CD14-positive monocyte (primary cell): Measurements from ENCODE around the gene PLS3. TPM values are rescaled to one million over a fixed set of nuclear protein-coding genes. Genes with fewer than 3 reads are reported as not detected.

Source experiments
- DNase-seq, 3 donors: peaks; one replicate each; pipeline ENCODE4 v3.0.0-alpha.2; 2011 to 2022
- H2AFZ ChIP-seq: 2 replicates; pipeline ENCODE4 v1.6.0; 2012; ENCODE audit warnings: mild to moderate bottlenecking, low read depth, low read length, inconsistent platforms; ENCODE audit not compliant: insufficient read depth, poor library complexity, severe bottlenecking
- H3K27ac ChIP-seq, 2 donors: 1 replicate in 1 of 2; 2 replicates in 1 of 2; pipeline ENCODE4 v1.5.1; 2012 to 2013; ENCODE audit warnings: low read length in 2 of 2, control low read depth in 1 of 2, inconsistent platforms in 1 of 2, low read depth in 1 of 2, mild to moderate bottlenecking in 1 of 2
- H3K27me3 ChIP-seq, 2 donors: one replicate each; pipeline versions ENCODE4 v1.6.0 to v1.6.1; 2011 to 2013; ENCODE audit warnings: low read length in 2 of 2; ENCODE audit not compliant: control insufficient read depth in 2 of 2, insufficient read depth in 2 of 2
- H3K36me3 ChIP-seq, 2 donors: replicated peaks in 1 of 2; 1 replicate in 1 of 2; 2 replicates in 1 of 2; pipeline versions ENCODE4 v1.5.1 to v1.6.1; 2012 to 2013; ENCODE audit warnings: low read length in 2 of 2, control low read depth in 1 of 2, inconsistent platforms in 1 of 2, mild to moderate bottlenecking in 1 of 2; ENCODE audit not compliant: insufficient read depth in 2 of 2, control insufficient read depth in 1 of 2
- H3K4me1 ChIP-seq, 2 donors: 1 replicate in 1 of 2; 2 replicates in 1 of 2; pipeline versions ENCODE4 v1.5.1 to v1.6.1; 2012 to 2013; ENCODE audit warnings: low read length in 2 of 2, control low read depth in 1 of 2, inconsistent platforms in 1 of 2, mild to moderate bottlenecking in 1 of 2, moderate library complexity in 1 of 2; ENCODE audit not compliant: insufficient read depth in 2 of 2, control insufficient read depth in 1 of 2
- H3K4me2 ChIP-seq: replicated peaks from 2 replicates; pipeline ENCODE3; 2012; ENCODE audit warnings: low read length, moderate library complexity, mild to moderate bottlenecking; ENCODE audit not compliant: poor library complexity, severe bottlenecking; ENCODE audit errors: extremely low read depth
- H3K4me3 ChIP-seq, 3 experiments: fragments of 200-600 bp in 1 of 3; sonication (generic) in 1 of 3; replicated peaks in 1 of 3; 1 replicate in 2 of 3; 2 replicates in 1 of 3; pipeline ENCODE4 v1.5.1; 2011 to 2013; ENCODE audit warnings: low read length in 3 of 3, mild to moderate bottlenecking in 3 of 3, control low read depth in 2 of 3, low read depth in 2 of 3, inconsistent platforms in 1 of 3, moderate library complexity in 1 of 3
- H3K79me2 ChIP-seq: 2 replicates; pipeline ENCODE4 v1.6.0; 2012; ENCODE audit warnings: mild to moderate bottlenecking, control low read depth, inconsistent platforms, low read length, moderate library complexity; ENCODE audit not compliant: insufficient read depth
- H3K9ac ChIP-seq: 2 replicates; pipeline ENCODE4 v1.6.0; 2017; ENCODE audit warnings: low read length, mild to moderate bottlenecking; ENCODE audit not compliant: insufficient read depth, poor library complexity, severe bottlenecking
- H3K9me3 ChIP-seq, 2 donors: replicated peaks in 1 of 2; 1 replicate in 1 of 2; 2 replicates in 1 of 2; pipeline versions ENCODE4 v1.5.1 to v1.6.1; 2012 to 2013; ENCODE audit warnings: low read length in 2 of 2, control low read depth in 1 of 2; ENCODE audit not compliant: control insufficient read depth in 1 of 2, insufficient read depth in 1 of 2
- H4K20me1 ChIP-seq: 2 replicates; pipeline ENCODE4 v1.6.0; 2012; ENCODE audit warnings: mild to moderate bottlenecking, low read length, control low read depth, moderate library complexity; ENCODE audit not compliant: insufficient read depth
- H3K27ac Mint-ChIP-seq, 7 donors: one replicate each; pipeline ENCODE4 v1.8.0; 2020; ENCODE audit warnings: mild to moderate bottlenecking in 7 of 7, mixed read lengths in 7 of 7, moderate library complexity in 6 of 7, inconsistent platforms in 2 of 7
- H3K27me3 Mint-ChIP-seq, 3 donors: one replicate each; pipeline ENCODE4 v1.8.0; 2021 to 2022; ENCODE audit warnings: low read depth in 3 of 3, mild to moderate bottlenecking in 3 of 3, mixed read lengths in 3 of 3, moderate library complexity in 3 of 3, inconsistent platforms in 1 of 3
- H3K36me3 Mint-ChIP-seq, 2 donors: one replicate each; pipeline ENCODE4 v1.8.0; 2020; ENCODE audit warnings: mixed read lengths in 2 of 2, inconsistent platforms in 1 of 2, mild to moderate bottlenecking in 1 of 2
- H3K4me1 Mint-ChIP-seq: one replicate; pipeline ENCODE4 v1.8.0; 2020; ENCODE audit warnings: mild to moderate bottlenecking, mixed read lengths
- H3K4me3 Mint-ChIP-seq, 2 donors: one replicate each; pipeline ENCODE4 v1.8.0; 2020; ENCODE audit warnings: mild to moderate bottlenecking in 2 of 2, mixed read lengths in 2 of 2, moderate library complexity in 1 of 2
- H3K9me3 Mint-ChIP-seq, 7 donors: one replicate each; pipeline ENCODE4 v1.8.0; 2020 to 2022; ENCODE audit warnings: mixed read lengths in 7 of 7, mild to moderate bottlenecking in 6 of 7, moderate library complexity in 6 of 7, inconsistent platforms in 2 of 7
- CTCF ChIP-seq: fragments of 200-600 bp; IDR thresholded peaks from one replicate; pipeline ENCODE4 v1.8.0; 2022; ENCODE audit warnings: antibody characterized with exemption, mild to moderate bottlenecking
- WGBS: methylation state at CpG from one replicate; pipeline ENCODE4 v1.1.5; 2013; ENCODE audit warnings: missing lambda C conversion rate; ENCODE audit not compliant: insufficient coverage; 5-methylcytosine and 5-hydroxymethylcytosine counted together
- intact Hi-C, 2 donors: fragments of 100-400 bp; cut with micrococcal nuclease; formaldehyde crosslinking; loops; one replicate each; pipeline versions ENCODE4 v1.15.0 to v1.15.1; 2023
- polyA plus RNA-seq, 3 donors: library from polyadenylated mRNA; depleted of rRNA in 1 of 3; unstranded in 2 of 3; stranded (reverse) in 1 of 3; fragments of 300-500 nt in 2 of 3; fragments of >200 nt in 1 of 3; fragmentation: Illumina TruSeq in 2 of 3; gene quantifications; 1 replicate in 2 of 3; 2 replicates in 1 of 3; pipeline ENCODE4 v1.2.3, GENCODE V29; 2012 to 2021

The PLS3 gene
- polyA plus RNA-seq, 3 donors: 0.16 TPM; not detected in 2

- no peaks in the 10 kb centered on the region for H4K20me1 ChIP-seq
- 93% methylated on average over 6 of the region's 13 CpGs for WGBS
- peaks cover 0 to 8% of the 10 kb centered on the region in 2 donors for H3K27me3 ChIP-seq
- H3K4me2 ChIP-seq: no peak overlapping the region
- no peak overlapping the region for H3K4me3 Mint-ChIP-seq
- H3K36me3 Mint-ChIP-seq: no peaks in the 10 kb centered on the region
- no peak overlapping the region for H3K4me3 ChIP-seq
- no peak overlapping the region for H2AFZ ChIP-seq
- H3K9me3 Mint-ChIP-seq: peaks cover 0 to 2% (median 0%) of the 10 kb centered on the region in 7 donors
- TF ChIP-seq CTCF: no peak
- peaks cover 0 to 16% (median 2%) of the 10 kb centered on the region in 3 donors for H3K27me3 Mint-ChIP-seq
- H3K79me2 ChIP-seq: no peaks in the 10 kb centered on the region
- intact Hi-C loops: no loop called here
- H3K27ac Mint-ChIP-seq: peak overlapping the region in 1 of 7 donors; percentile 13
- H3K9me3 ChIP-seq: no peaks in the 10 kb centered on the region
- no peak overlapping the region for H3K9ac ChIP-seq
- no peak overlapping the region for H3K27ac ChIP-seq
- H3K4me1 ChIP-seq: no peaks in the 10 kb centered on the region
- H3K4me1 Mint-ChIP-seq: peaks cover 3% of the 10 kb centered on the region
- H3K36me3 ChIP-seq: no peaks in the 10 kb centered on the region
- no peak for DNase-seq
Measured at GRCh38 chrX:115582616-115583495, 21.9 kb downstream of the PLS3 start.

GRCh38 chrX:115583496-115584004 lies 22.6 kb downstream of the PLS3 start:
- no peaks in the 10 kb centered on the region for H3K36me3 Mint-ChIP-seq
- H3K9me3 Mint-ChIP-seq: peaks cover 0 to 2% (median 0%) of the 10 kb centered on the region in 7 donors
- DNase-seq: no peak
- peaks cover 0 to 8% of the 10 kb centered on the region in 2 donors for H3K27me3 ChIP-seq
- intact Hi-C loops: no loop called here
- H3K4me1 Mint-ChIP-seq: peaks cover 3% of the 10 kb centered on the region
- no peak overlapping the region for H3K27ac Mint-ChIP-seq
- peaks cover 0 to 14% (median 0%) of the 10 kb centered on the region in 3 donors for H3K27me3 Mint-ChIP-seq
- no peak overlapping the region for H3K27ac ChIP-seq
- H3K4me1 ChIP-seq: no peaks in the 10 kb centered on the region
- H3K9me3 ChIP-seq: no peaks in the 10 kb centered on the region
- H3K4me3 Mint-ChIP-seq: no peak overlapping the region
- H3K36me3 ChIP-seq: no peaks in the 10 kb centered on the region
- H4K20me1 ChIP-seq: no peaks in the 10 kb centered on the region
- no peak overlapping the region for H3K9ac ChIP-seq
- no peak overlapping the region for H3K4me2 ChIP-seq
- no peaks in the 10 kb centered on the region for H3K79me2 ChIP-seq
- H3K4me3 ChIP-seq: no peak overlapping the region
- no peak overlapping the region for H2AFZ ChIP-seq
- WGBS: no CpG with 5 or more reads among the region's 5 CpGs
- no peak for TF ChIP-seq CTCF
